OCI-LY1 (cell line): ENCODE data around the gene CELF2.

Experiments used
- H2AFZ ChIP-seq: fragments of 200-600 bp; sonication (generic), shearing (Covaris generic); 2 replicates; pipeline ENCODE4 v1.6.0; 2014; ENCODE audit warnings: antibody characterized with exemption, mild to moderate bottlenecking, low read length
- H3F3A ChIP-seq: fragments of 200-600 bp; sonication (generic), shearing (Covaris generic); 2 replicates; pipeline ENCODE4 v1.6.0; 2014; ENCODE audit warnings: mild to moderate bottlenecking, antibody characterized with exemption, low read length, moderate library complexity; ENCODE audit not compliant: insufficient read depth
- H3K27ac ChIP-seq: fragments of 200-600 bp; sonication (generic); 2 replicates; pipeline ENCODE4 v1.5.1; 2014; ENCODE audit warnings: low read length, mixed run types, mild to moderate bottlenecking, low read depth; ENCODE audit not compliant: poor library complexity, severe bottlenecking
- H3K27me3 ChIP-seq: fragments of 200-600 bp; sonication (generic); 2 replicates; pipeline ENCODE4 v1.6.0; 2014; ENCODE audit warnings: antibody characterized with exemption, mild to moderate bottlenecking, low read length, moderate library complexity; ENCODE audit not compliant: insufficient read depth
- H3K36me3 ChIP-seq: fragments of 200-600 bp; sonication (generic); 2 replicates; pipeline ENCODE4 v1.6.1; 2014; ENCODE audit warnings: mild to moderate bottlenecking, antibody characterized with exemption, low read length, moderate library complexity, mixed read lengths; ENCODE audit not compliant: insufficient read depth
- H3K4me1 ChIP-seq: fragments of 200-600 bp; sonication (generic); 2 replicates; pipeline ENCODE4 v1.5.1; 2014; ENCODE audit warnings: mild to moderate bottlenecking, low read length, moderate library complexity; ENCODE audit not compliant: insufficient read depth, severe bottlenecking
- H3K4me2 ChIP-seq: fragments of 200-600 bp; sonication (generic), shearing (Covaris generic); 2 replicates; pipeline ENCODE4 v1.6.1; 2014; ENCODE audit warnings: low read length
- H3K4me3 ChIP-seq: fragments of 200-600 bp; sonication (generic); 2 replicates; pipeline ENCODE4 v1.5.1; 2014; ENCODE audit warnings: low read length, low read depth, mild to moderate bottlenecking, mixed read lengths; ENCODE audit not compliant: poor library complexity, severe bottlenecking
- H3K79me2 ChIP-seq: fragments of 200-600 bp; shearing (Covaris generic); 2 replicates; pipeline ENCODE4 v1.6.1; 2016; ENCODE audit warnings: mixed run types, low read length, mixed read lengths; ENCODE audit not compliant: insufficient read depth
- H3K9ac ChIP-seq: fragments of 200-600 bp; sonication (generic), shearing (Covaris generic); 2 replicates; pipeline ENCODE4 v1.6.1; 2014; ENCODE audit warnings: mild to moderate bottlenecking, low read length, mixed read lengths
- H3K9me2 ChIP-seq: fragments of 200-600 bp; sonication (generic), shearing (Covaris generic); 2 replicates; pipeline ENCODE4 v1.6.1; 2014; ENCODE audit warnings: low read depth, mild to moderate bottlenecking, low read length, mixed read lengths
- H3K9me3 ChIP-seq: fragments of 200-600 bp; shearing (Covaris generic); 2 replicates; pipeline ENCODE4 v1.6.1; 2014; ENCODE audit warnings: low read length, mixed read lengths
- H4K20me1 ChIP-seq: fragments of 200-600 bp; sonication (generic), shearing (Covaris generic); 2 replicates; pipeline ENCODE4 v1.6.0; 2016; ENCODE audit warnings: mild to moderate bottlenecking, low read length; ENCODE audit not compliant: insufficient read depth
- CTCF ChIP-seq: fragments of 200-600 bp; sonication (generic), shearing (Covaris generic); IDR thresholded peaks from 2 replicates; pipeline ENCODE4 v1.5.1; 2017; ENCODE audit warnings: mild to moderate bottlenecking, antibody characterized with exemption, low read length, moderate library complexity, mixed read lengths
- EZH2 ChIP-seq: fragments of 200-600 bp; sonication (generic), shearing (Covaris generic); IDR thresholded peaks from 2 replicates; pipeline ENCODE4 v1.8.0; 2017; ENCODE audit warnings: borderline replicate concordance, mixed run types, mild to moderate bottlenecking, antibody characterized with exemption, low read length, moderate library complexity, mixed read lengths

CELF2 gene

GRCh38 chr10:11014671-11015445 is 2.8 kb upstream of the CELF2 start:
- Histone ChIP-seq H3K27ac (no peak overlapping the region), H3K4me1 (no peaks in the 10 kb centered on the region), H3F3A (no peaks in the 10 kb centered on the region), H3K4me2 (no peak overlapping the region), H4K20me1 (no peaks in the 10 kb centered on the region), H3K36me3 (no peaks in the 10 kb centered on the region), H3K79me2 (no peaks in the 10 kb centered on the region), H3K9me3 (no peaks in the 10 kb centered on the region), H3K9ac (no peak overlapping the region), H3K27me3 (no peaks in the 10 kb centered on the region), H3K4me3 (no peak overlapping the region), H2AFZ (no peak overlapping the region), H3K9me2 (no peaks in the 10 kb centered on the region)
- TF ChIP-seq EZH2 (no peak), CTCF (no peak)

- Histone ChIP-seq H3K9me2 (no peaks in the 10 kb centered on the region), H3K27me3 (no peaks in the 10 kb centered on the region), H3K79me2 (no peaks in the 10 kb centered on the region), H3K4me1 (no peaks in the 10 kb centered on the region), H2AFZ (no peak overlapping the region), H3K4me2 (no peak overlapping the region), H4K20me1 (no peaks in the 10 kb centered on the region), H3K9me3 (no peaks in the 10 kb centered on the region), H3K9ac (no peak overlapping the region), H3K4me3 (no peak overlapping the region), H3K27ac (no peak overlapping the region), H3F3A (no peaks in the 10 kb centered on the region), H3K36me3 (no peaks in the 10 kb centered on the region)
- no peak for TF ChIP-seq EZH2
- TF ChIP-seq CTCF: no peak
These were observed 2.2 kb upstream of the CELF2 start for GRCh38 chr10:11015446-11015934.

- Histone ChIP-seq H3K4me3 (no peak overlapping the region), H3K36me3 (no peaks in the 10 kb centered on the region), H3K4me2 (no peak overlapping the region), H3K4me1 (no peaks in the 10 kb centered on the region), H4K20me1 (no peaks in the 10 kb centered on the region), H3K27me3 (no peaks in the 10 kb centered on the region), H3K9ac (no peak overlapping the region), H3F3A (no peaks in the 10 kb centered on the region), H3K9me2 (no peaks in the 10 kb centered on the region), H3K9me3 (no peaks in the 10 kb centered on the region), H3K79me2 (no peaks in the 10 kb centered on the region), H3K27ac (no peak overlapping the region), H2AFZ (no peak overlapping the region)
- no peak for TF ChIP-seq CTCF
- no peak for TF ChIP-seq EZH2
These were observed 587 bp upstream of the CELF2 start for GRCh38 chr10:11017000-11017569.
